Liver (tissue), 9 donors: Measurements from ENCODE around the gene INTS6. TPM values are rescaled to one million over a fixed set of nuclear protein-coding genes. Genes with fewer than 3 reads are reported as not detected.

ENCODE experiments used
- DNase-seq: peaks from one replicate; pipeline ENCODE4 v3.0.0-alpha.2; 2017; ENCODE audit warnings: low spot score
- H3K27ac ChIP-seq, 2 donors: one replicate each; pipeline ENCODE4 v1.7.0; 2013; ENCODE audit warnings: inconsistent platforms in 2 of 2, low read length in 2 of 2, control low read depth in 1 of 2, low read depth in 1 of 2, mild to moderate bottlenecking in 1 of 2
- H3K27me3 ChIP-seq, 4 donors: one replicate each; pipeline versions ENCODE4 v1.6.1 to v1.7.0; 2013; ENCODE audit warnings: low read length in 3 of 4, inconsistent platforms in 1 of 4, mild to moderate bottlenecking in 1 of 4, moderate library complexity in 1 of 4; ENCODE audit not compliant: control insufficient read depth in 4 of 4, insufficient read depth in 4 of 4
- H3K36me3 ChIP-seq, 4 donors: one replicate each; pipeline versions ENCODE4 v1.6.1 to v1.7.0; 2013; ENCODE audit warnings: low read length in 3 of 4, mild to moderate bottlenecking in 3 of 4, low read depth in 1 of 4, moderate library complexity in 1 of 4; ENCODE audit not compliant: control insufficient read depth in 4 of 4, insufficient read depth in 3 of 4
- H3K4me1 ChIP-seq, 4 donors: one replicate each; pipeline versions ENCODE4 v1.6.1 to v1.7.0; 2013; ENCODE audit warnings: low read length in 3 of 4, mild to moderate bottlenecking in 3 of 4, moderate library complexity in 1 of 4; ENCODE audit not compliant: control insufficient read depth in 4 of 4, insufficient read depth in 4 of 4
- H3K4me3 ChIP-seq, 3 donors: one replicate each; pipeline versions ENCODE4 v1.6.1 to v1.7.0; 2013; ENCODE audit warnings: low read length in 3 of 3, control low read depth in 1 of 3, low read depth in 1 of 3, mild to moderate bottlenecking in 1 of 3
- H3K9ac ChIP-seq, 2 donors: one replicate each; pipeline ENCODE4 v1.7.0; 2013; ENCODE audit warnings: low read length in 2 of 2, mild to moderate bottlenecking in 2 of 2, moderate library complexity in 2 of 2, control low read depth in 1 of 2, low read depth in 1 of 2
- H3K9me3 ChIP-seq, 4 donors: one replicate each; pipeline versions ENCODE4 v1.6.1 to v1.7.0; 2013; ENCODE audit warnings: low read length in 3 of 4; ENCODE audit not compliant: control insufficient read depth in 4 of 4
- EGR1 ChIP-seq, 2 donors: IDR thresholded peaks; 2 replicates each; pipeline ENCODE4 v1.6.1; 2016 to 2018; ENCODE audit warnings: antibody characterized with exemption in 2 of 2, low read depth in 2 of 2
- FOXA1 ChIP-seq: IDR thresholded peaks from 2 replicates; pipeline ENCODE4 v1.6.1; 2016; ENCODE audit warnings: antibody characterized with exemption
- FOXA2 ChIP-seq: IDR thresholded peaks from 2 replicates; pipeline ENCODE4 v1.6.1; 2016; ENCODE audit warnings: antibody characterized with exemption
- GABPA ChIP-seq, 2 donors: IDR thresholded peaks in 1 of 2; conservative IDR thresholded peaks in 1 of 2; 2 replicates each; pipeline ENCODE4 v1.6.1; 2016; ENCODE audit warnings: antibody characterized with exemption in 2 of 2, mild to moderate bottlenecking in 1 of 2, moderate library complexity in 1 of 2
- HNF4A ChIP-seq, 2 donors: conservative IDR thresholded peaks; 2 replicates each; pipeline ENCODE4 v1.6.1; 2016; ENCODE audit warnings: antibody characterized with exemption in 2 of 2, mild to moderate bottlenecking in 2 of 2
- HNF4G ChIP-seq: IDR thresholded peaks from 2 replicates; pipeline ENCODE4 v1.6.1; 2016; ENCODE audit warnings: antibody characterized with exemption
- RAD21 ChIP-seq, 2 donors: IDR thresholded peaks; 2 replicates each; pipeline ENCODE4 v1.6.1; 2016; ENCODE audit warnings: antibody characterized with exemption in 2 of 2, mild to moderate bottlenecking in 2 of 2
- RXRA ChIP-seq, 2 donors: IDR thresholded peaks; 2 replicates each; pipeline ENCODE4 v1.6.1; 2017 to 2018; ENCODE audit warnings: antibody characterized with exemption in 2 of 2, mild to moderate bottlenecking in 1 of 2
- SP1 ChIP-seq: IDR thresholded peaks from 2 replicates; pipeline ENCODE4 v1.6.1; 2018; ENCODE audit warnings: antibody characterized with exemption, mild to moderate bottlenecking
- YY1 ChIP-seq: IDR thresholded peaks from 2 replicates; pipeline ENCODE4 v1.6.1; 2016; ENCODE audit warnings: antibody characterized with exemption, mild to moderate bottlenecking
- WGBS: extraction: QIAGEN DNeasy Blood & Tissue Kit; methylation state at CpG from one replicate; pipeline ENCODE4 v1.1.7; 2013; 5-methylcytosine and 5-hydroxymethylcytosine counted together
- polyA plus RNA-seq, 2 donors: library from polyadenylated mRNA; stranded (reverse) in 1 of 2; unstranded in 1 of 2; fragments of 200-250 nt in 1 of 2; fragments of >200 nt in 1 of 2; fragmentation: Nextera tagmentation in 1 of 2; extraction: Ambion mirVana in 1 of 2; gene quantifications; one replicate each; pipeline versions ENCODE4 v1.2.1 to v1.2.3, GENCODE V29; 2013 to 2015
- total RNA-seq, 2 donors: library from RNA; depleted of rRNA; stranded (reverse); fragments of >200 nt; gene quantifications; one replicate each; pipeline ENCODE4 v1.2.3, GENCODE V29; 2014
- TF ChIP-seq, protein P1 (sequence below): IDR thresholded peaks from 2 replicates; pipeline ENCODE4 v1.6.1; 2016; ENCODE audit warnings: antibody characterized with exemption
- TF ChIP-seq, protein P2 (sequence below): IDR thresholded peaks from 2 replicates; pipeline ENCODE4 v1.6.1; 2016; ENCODE audit warnings: antibody characterized with exemption
- TF ChIP-seq, protein P3 (sequence below): fragments of 150-350 bp; IDR thresholded peaks from 2 replicates; pipeline ENCODE4 v1.5.1; 2017; ENCODE audit warnings: improper control_type of control experiment, low read depth, low read length; ENCODE audit not compliant: missing input control
- TF ChIP-seq, protein P4 (sequence below): IDR thresholded peaks from 2 replicates; pipeline ENCODE4 v1.6.1; 2016; ENCODE audit warnings: antibody characterized with exemption
- donor health status: healthy.
- donor health status: healthy.
- donor health status: healthy.
- donor health status: healthy.
- donor health status: healthy.

Gene INTS6
- total and polyA plus RNA-seq, 4 donors, result 11.4 to 61.4 (median 18.8) TPM

DNA sequence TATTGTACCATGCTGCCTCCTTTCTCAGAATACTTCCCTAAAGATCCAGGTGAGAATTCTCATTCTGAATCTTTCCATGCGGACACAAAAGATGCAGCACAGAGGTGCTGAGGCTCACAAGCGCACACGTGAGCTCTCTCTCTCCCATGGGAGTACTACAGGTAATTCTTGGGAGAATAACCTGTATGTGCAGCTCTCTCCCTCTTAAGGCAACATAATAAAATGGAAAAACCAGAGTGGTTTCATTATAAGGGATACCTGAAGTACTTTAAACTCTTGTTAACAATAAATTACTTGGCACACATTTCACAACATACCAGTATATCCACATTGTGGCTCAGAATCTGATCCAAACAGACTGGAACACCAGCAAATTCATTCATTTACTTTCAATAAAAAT is 40.4 kb downstream of the INTS6 start (continued):
- TF ChIP-seq HNF4G, result no peak
- TF ChIP-seq, protein P1, sequence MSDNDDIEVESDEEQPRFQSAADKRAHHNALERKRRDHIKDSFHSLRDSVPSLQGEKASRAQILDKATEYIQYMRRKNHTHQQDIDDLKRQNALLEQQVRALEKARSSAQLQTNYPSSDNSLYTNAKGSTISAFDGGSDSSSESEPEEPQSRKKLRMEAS, result no peak
- no peak for TF ChIP-seq YY1
- no peak for TF ChIP-seq FOXA1
- no peak for TF ChIP-seq HNF4A (conservative IDR thresholded peaks at IDR 0.05)
- TF ChIP-seq, protein P2, sequence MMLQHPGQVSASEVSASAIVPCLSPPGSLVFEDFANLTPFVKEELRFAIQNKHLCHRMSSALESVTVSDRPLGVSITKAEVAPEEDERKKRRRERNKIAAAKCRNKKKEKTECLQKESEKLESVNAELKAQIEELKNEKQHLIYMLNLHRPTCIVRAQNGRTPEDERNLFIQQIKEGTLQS, result no peak

DNA sequence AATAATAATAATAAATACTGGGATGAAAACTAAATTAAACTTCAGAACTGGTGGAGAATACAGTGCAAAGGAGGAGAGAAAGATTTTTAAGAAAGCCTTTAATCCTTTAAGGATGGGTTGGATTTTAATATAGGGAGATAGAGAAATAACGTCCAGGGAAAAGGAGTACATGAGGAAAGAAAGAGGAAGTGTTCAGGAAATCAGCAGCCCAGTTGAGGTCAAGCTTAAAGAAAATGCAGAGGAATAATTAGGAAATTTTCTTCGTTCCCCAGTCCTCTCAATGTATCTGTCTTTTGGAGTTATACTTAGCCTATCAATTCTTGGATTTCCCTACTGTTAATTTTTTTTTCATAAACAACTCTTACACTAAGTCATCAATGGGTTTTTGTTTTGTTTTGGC is 47.7 kb downstream of the INTS6 start:
- Histone ChIP-seq H3K27me3 (no peaks in the 10 kb centered on the region), H3K9ac (no peak overlapping the region), H3K4me3 (no peak overlapping the region), H3K36me3 (peaks cover 0 to 3% (median 2%) of the 10 kb centered on the region in 4 donors), H3K27ac (no peak overlapping the region), H3K9me3 (no peaks in the 10 kb centered on the region), H3K4me1 (no peaks in the 10 kb centered on the region)
- no peak for DNase-seq
- TF ChIP-seq, protein P2, result no peak
- TF ChIP-seq FOXA2 (no peak), HNF4A (conservative IDR thresholded peaks at IDR 0.05) (no peak), EGR1 (IDR thresholded peaks at IDR 0.05; ENCODE audit: low read depth in 2 of 2) (no peak), YY1 (no peak), SP1 (no peak), GABPA (IDR thresholded peaks at IDR 0.05 in 1 of 2, conservative IDR thresholded peaks at IDR 0.05 in 1 of 2) (no peak)
- TF ChIP-seq, protein P3, sequence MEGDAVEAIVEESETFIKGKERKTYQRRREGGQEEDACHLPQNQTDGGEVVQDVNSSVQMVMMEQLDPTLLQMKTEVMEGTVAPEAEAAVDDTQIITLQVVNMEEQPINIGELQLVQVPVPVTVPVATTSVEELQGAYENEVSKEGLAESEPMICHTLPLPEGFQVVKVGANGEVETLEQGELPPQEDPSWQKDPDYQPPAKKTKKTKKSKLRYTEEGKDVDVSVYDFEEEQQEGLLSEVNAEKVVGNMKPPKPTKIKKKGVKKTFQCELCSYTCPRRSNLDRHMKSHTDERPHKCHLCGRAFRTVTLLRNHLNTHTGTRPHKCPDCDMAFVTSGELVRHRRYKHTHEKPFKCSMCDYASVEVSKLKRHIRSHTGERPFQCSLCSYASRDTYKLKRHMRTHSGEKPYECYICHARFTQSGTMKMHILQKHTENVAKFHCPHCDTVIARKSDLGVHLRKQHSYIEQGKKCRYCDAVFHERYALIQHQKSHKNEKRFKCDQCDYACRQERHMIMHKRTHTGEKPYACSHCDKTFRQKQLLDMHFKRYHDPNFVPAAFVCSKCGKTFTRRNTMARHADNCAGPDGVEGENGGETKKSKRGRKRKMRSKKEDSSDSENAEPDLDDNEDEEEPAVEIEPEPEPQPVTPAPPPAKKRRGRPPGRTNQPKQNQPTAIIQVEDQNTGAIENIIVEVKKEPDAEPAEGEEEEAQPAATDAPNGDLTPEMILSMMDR, result no peak
- TF ChIP-seq, protein P4, sequence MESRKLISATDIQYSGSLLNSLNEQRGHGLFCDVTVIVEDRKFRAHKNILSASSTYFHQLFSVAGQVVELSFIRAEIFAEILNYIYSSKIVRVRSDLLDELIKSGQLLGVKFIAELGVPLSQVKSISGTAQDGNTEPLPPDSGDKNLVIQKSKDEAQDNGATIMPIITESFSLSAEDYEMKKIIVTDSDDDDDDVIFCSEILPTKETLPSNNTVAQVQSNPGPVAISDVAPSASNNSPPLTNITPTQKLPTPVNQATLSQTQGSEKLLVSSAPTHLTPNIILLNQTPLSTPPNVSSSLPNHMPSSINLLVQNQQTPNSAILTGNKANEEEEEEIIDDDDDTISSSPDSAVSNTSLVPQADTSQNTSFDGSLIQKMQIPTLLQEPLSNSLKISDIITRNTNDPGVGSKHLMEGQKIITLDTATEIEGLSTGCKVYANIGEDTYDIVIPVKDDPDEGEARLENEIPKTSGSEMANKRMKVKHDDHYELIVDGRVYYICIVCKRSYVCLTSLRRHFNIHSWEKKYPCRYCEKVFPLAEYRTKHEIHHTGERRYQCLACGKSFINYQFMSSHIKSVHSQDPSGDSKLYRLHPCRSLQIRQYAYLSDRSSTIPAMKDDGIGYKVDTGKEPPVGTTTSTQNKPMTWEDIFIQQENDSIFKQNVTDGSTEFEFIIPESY, result no peak
- WGBS, result 68% methylated on average over 2 of the region's 2 CpGs

DNA sequence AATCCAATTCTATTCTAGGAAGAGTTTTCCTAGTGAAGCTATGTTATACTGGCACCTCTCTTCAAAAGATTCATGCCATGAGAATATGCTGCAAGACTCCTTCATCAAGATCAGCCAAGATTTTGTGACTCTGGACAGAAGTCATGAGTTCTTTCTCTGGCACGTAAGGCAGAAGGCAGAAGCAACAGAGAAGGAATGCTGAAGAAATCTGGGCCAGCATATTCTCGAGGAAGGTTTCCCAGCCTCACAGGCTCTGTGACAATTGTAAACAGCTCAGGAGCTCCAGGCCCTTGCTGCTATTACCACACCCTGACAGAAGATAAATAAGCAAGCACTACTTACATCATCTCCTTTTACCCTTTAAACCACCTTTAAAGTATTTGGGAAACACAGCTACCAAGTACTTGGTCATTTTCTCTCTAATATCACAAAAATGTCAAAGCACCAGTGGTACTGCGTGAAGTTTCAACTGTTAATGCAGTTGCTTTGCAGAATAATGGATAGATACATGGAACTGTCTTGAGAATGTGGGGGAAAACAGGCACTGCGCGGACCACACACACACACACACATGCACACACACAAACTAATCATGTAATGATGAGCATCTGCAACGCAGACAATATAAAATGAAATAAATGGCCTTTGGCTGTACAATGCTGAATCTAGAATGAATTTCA is 55.4 kb downstream of the INTS6 start:
- no peak for TF ChIP-seq EGR1 (IDR thresholded peaks at IDR 0.05; ENCODE audit: low read depth in 2 of 2)
- TF ChIP-seq, protein P1, result no peak
- peak; percentile 13 for TF ChIP-seq FOXA1
- peak in 1 of 2 donors; percentile 12 for TF ChIP-seq RAD21 (IDR thresholded peaks at IDR 0.05)
- peak; percentile 6 to 13 for TF ChIP-seq RXRA (IDR thresholded peaks at IDR 0.05)
- TF ChIP-seq, protein P2, result no peak
- TF ChIP-seq FOXA2, result peak; percentile 54
- TF ChIP-seq HNF4A (conservative IDR thresholded peaks at IDR 0.05), result peak in 1 of 2 donors; percentile 21
- Histone ChIP-seq H3K9ac (no peak overlapping the region), H3K36me3 (peaks cover 0 to 12% (median 7%) of the 10 kb centered on the region in 4 donors), H3K27ac (peak overlapping the region in 1 of 2 donors; percentile 23), H3K27me3 (no peaks in the 10 kb centered on the region), H3K4me1 (peaks cover 2 to 7% (median 5%) of the 10 kb centered on the region in 4 donors), H3K4me3 (no peak overlapping the region), H3K9me3 (no peaks in the 10 kb centered on the region)
- WGBS, result 71% methylated on average over 6 of the region's 6 CpGs
- DNase-seq, result no peak
